Measurements from ENCODE around the gene ZNF564. TPM values are rescaled to one million over a fixed set of nuclear protein-coding genes. Genes with fewer than 3 reads are reported as not detected.
A peak's percentile ranks its signal among the peaks of the same experiment; 100 is the strongest.

ZNF564 gene
- total and polyA plus RNA-seq, 2 of the 13 experiments (the other 11 are each of a cell fraction or from before 2014, with no cell fraction given) = 2.3 to 11.1 TPM

GRCh38 chr19:12551060-12551832 is at the start of gene ZNF564 (continued):
- TF ChIP-seq ZNF776 (CRISPR knock-in tag; IDR thresholded peaks at IDR 0.05) (peak; percentile 89; the same call in 1 of the 2 replicates), SP4 (CRISPR knock-in tag; IDR thresholded peaks at IDR 0.05) (peak; percentile 94), CEBPB (IDR thresholded peaks at IDR 0.05; ENCODE audit: borderline replicate concordance, low read depth, low read length) (no peak), ZNF703 (CRISPR knock-in tag; IDR thresholded peaks at IDR 0.05; ENCODE audit: borderline replicate concordance) (no peak), HNF4A (CRISPR knock-in tag; IDR thresholded peaks at IDR 0.05) (peak; percentile 66), POLR2A (IDR thresholded peaks at IDR 0.05; ENCODE audit: insufficient read depth in 1 of 2, low read depth in 2 of 2, low read length in 2 of 2) (peak; percentile 80 to 95), ZSCAN9 (CRISPR knock-in tag; IDR thresholded peaks at IDR 0.05; ENCODE audit: borderline replicate concordance) (peak; percentile 51; the same call in 1 of the 2 replicates), HMG20B (CRISPR knock-in tag; conservative IDR thresholded peaks at IDR 0.05) (no peak), ZNF264 (CRISPR knock-in tag; IDR thresholded peaks at IDR 0.05) (peak; percentile 37), ZNF317 (CRISPR knock-in tag; IDR thresholded peaks at IDR 0.05) (peak; percentile 91), HNF4G (IDR thresholded peaks at IDR 0.05; ENCODE audit: borderline replicate concordance, low read depth, low read length) (peak; percentile 80), HNF4G (CRISPR knock-in tag; IDR thresholded peaks at IDR 0.05; ENCODE audit: borderline replicate concordance, low read depth) (peak; percentile 74), ZFY (CRISPR knock-in tag; IDR thresholded peaks at IDR 0.05) (peak; percentile 93), AHR (CRISPR knock-in tag; IDR thresholded peaks at IDR 0.05) (0 out of 2 replicates have a peak, but pooled peaks have one; percentile 25), ZNF432 (CRISPR knock-in tag; IDR thresholded peaks at IDR 0.05; ENCODE audit: borderline replicate concordance) (no peak), SRSF4 (IDR thresholded peaks at IDR 0.05; ENCODE audit: low read depth, low read length, poor library complexity, severe bottlenecking) (no peak), NR2C2 (CRISPR knock-in tag; IDR thresholded peaks at IDR 0.05; ENCODE audit: borderline replicate concordance) (peak; percentile 86), DNMT1 (CRISPR knock-in tag; IDR thresholded peaks at IDR 0.05) (0 out of 2 replicates have a peak, but pooled peaks have one; percentile 33), MATR3 (CRISPR knock-in tag; IDR thresholded peaks at IDR 0.05) (no peak), PRMT3 (CRISPR knock-in tag; IDR thresholded peaks at IDR 0.05; ENCODE audit: borderline replicate concordance, low read depth) (no peak), ZNF552 (CRISPR knock-in tag; IDR thresholded peaks at IDR 0.05; ENCODE audit: borderline replicate concordance) (peak; percentile 67; the same call in 1 of the 2 replicates), ZNF652 (CRISPR knock-in tag; IDR thresholded peaks at IDR 0.05; ENCODE audit: borderline replicate concordance, low read depth) (no peak), PBX3 (CRISPR knock-in tag; IDR thresholded peaks at IDR 0.05; ENCODE audit: borderline replicate concordance) (peak; percentile 98), ZNF562 (CRISPR knock-in tag; IDR thresholded peaks at IDR 0.05; ENCODE audit: borderline replicate concordance) (no peak), ZNF790 (CRISPR knock-in tag; IDR thresholded peaks at IDR 0.05; ENCODE audit: borderline replicate concordance) (0 out of 2 replicates have a peak, but pooled peaks have one; percentile 13), TBL1XR1 (IDR thresholded peaks at IDR 0.05; ENCODE audit: borderline replicate concordance, low read length, partially characterized antibody) (peak; percentile 11), ZNF121 (CRISPR knock-in tag; IDR thresholded peaks at IDR 0.05) (no peak), THAP9 (CRISPR knock-in tag; IDR thresholded peaks at IDR 0.05; ENCODE audit: borderline replicate concordance) (peak; percentile 82; the same call in 1 of the 2 replicates)
